Measurements from ENCODE around the gene RAPGEF2. TPM values are rescaled to one million over a fixed set of nuclear protein-coding genes. Genes with fewer than 3 reads are reported as not detected.

RAPGEF2 gene
- total RNA-seq, 1 experiment from 2014 or later = 26.3 TPM

- no peak overlapping the region for H3K4me3 Mint-ChIP-seq (ENCODE audit: unreplicated experiment)
- intact Hi-C loops (cut with micrococcal nuclease) = no loop called here
- no peaks in the 10 kb centered on the region for H3K9me3 Mint-ChIP-seq (ENCODE audit: unreplicated experiment)
- no TSS peak for BruUV-seq (replicated peaks)
- TF ChIP-seq CTCF (IDR thresholded peaks at IDR 0.05; ENCODE audit: unreplicated experiment) = no peak
- DNase-seq (ENCODE audit: unreplicated experiment) = no peak
- no peaks in the 10 kb centered on the region for H3K36me3 Mint-ChIP-seq (ENCODE audit: insufficient read depth, unreplicated experiment)
- H3K27me3 Mint-ChIP-seq (ENCODE audit: insufficient read depth, unreplicated experiment) = no peaks in the 10 kb centered on the region
- ChIA-PET CTCF (no interaction called here), POLR2A (no interaction called here)
- H3K4me1 Mint-ChIP-seq (ENCODE audit: insufficient read depth, unreplicated experiment) = no peaks in the 10 kb centered on the region
- no peak overlapping the region for H3K27ac Mint-ChIP-seq (ENCODE audit: low read depth, unreplicated experiment)
Observed at GRCh38 chr4:159096434-159096833, 6.4 kb upstream of the RAPGEF2 start.

- DNase-seq (ENCODE audit: unreplicated experiment) = no peak
- intact Hi-C loops (cut with micrococcal nuclease) = no loop called here
- H3K36me3 Mint-ChIP-seq (ENCODE audit: insufficient read depth, unreplicated experiment) = no peaks in the 10 kb centered on the region
- no peak for TF ChIP-seq CTCF (IDR thresholded peaks at IDR 0.05; ENCODE audit: unreplicated experiment)
- H3K27me3 Mint-ChIP-seq (ENCODE audit: insufficient read depth, unreplicated experiment) = no peaks in the 10 kb centered on the region
- no peak overlapping the region for H3K4me3 Mint-ChIP-seq (ENCODE audit: unreplicated experiment)
- no peaks in the 10 kb centered on the region for H3K9me3 Mint-ChIP-seq (ENCODE audit: unreplicated experiment)
- H3K27ac Mint-ChIP-seq (ENCODE audit: low read depth, unreplicated experiment) = no peak overlapping the region
- ChIA-PET POLR2A (no interaction called here), CTCF (no interaction called here)
- H3K4me1 Mint-ChIP-seq (ENCODE audit: insufficient read depth, unreplicated experiment) = peaks cover 2% of the 10 kb centered on the region
- no TSS peak for BruUV-seq (replicated peaks)
Observed at GRCh38 chr4:159097144-159097543, 5.7 kb upstream of the RAPGEF2 start.

GRCh38 chr4:159097785-159098184, 5.1 kb upstream of the RAPGEF2 start:
- DNase-seq (ENCODE audit: unreplicated experiment) = no peak

GRCh38 chr4:159098482-159099127, 4.3 kb upstream of the RAPGEF2 start:
- no TSS peak for BruUV-seq (replicated peaks)
- CTCF ChIA-PET = no interaction called here
- H3K27ac Mint-ChIP-seq (ENCODE audit: low read depth, unreplicated experiment) = no peak overlapping the region
- no peak for TF ChIP-seq CTCF (IDR thresholded peaks at IDR 0.05; ENCODE audit: unreplicated experiment)
- H3K27me3 Mint-ChIP-seq (ENCODE audit: insufficient read depth, unreplicated experiment) = no peaks in the 10 kb centered on the region
- intact Hi-C loops (cut with micrococcal nuclease) = no loop called here
- POLR2A ChIA-PET = interaction anchor here (0.7 to 1.1 kb wide), 2 partner anchors 9 to 257 kb away, joined by 3 read pairs; no protein-coding TSS in a partner anchor
- H3K36me3 Mint-ChIP-seq (ENCODE audit: insufficient read depth, unreplicated experiment) = no peaks in the 10 kb centered on the region
- no peak for DNase-seq (ENCODE audit: unreplicated experiment)
- peaks cover 5% of the 10 kb centered on the region for H3K4me1 Mint-ChIP-seq (ENCODE audit: insufficient read depth, unreplicated experiment)
- no peaks in the 10 kb centered on the region for H3K9me3 Mint-ChIP-seq (ENCODE audit: unreplicated experiment)
- no peak overlapping the region for H3K4me3 Mint-ChIP-seq (ENCODE audit: unreplicated experiment)

More at GRCh38 chr4:159097785-159098184, 5.1 kb upstream of the RAPGEF2 start:
- H3K36me3 Mint-ChIP-seq (ENCODE audit: insufficient read depth, unreplicated experiment) = no peaks in the 10 kb centered on the region
- H3K27ac Mint-ChIP-seq (ENCODE audit: low read depth, unreplicated experiment) = no peak overlapping the region
- no peaks in the 10 kb centered on the region for H3K9me3 Mint-ChIP-seq (ENCODE audit: unreplicated experiment)
- no peak overlapping the region for H3K4me3 Mint-ChIP-seq (ENCODE audit: unreplicated experiment)
- no peak for TF ChIP-seq CTCF (IDR thresholded peaks at IDR 0.05; ENCODE audit: unreplicated experiment)
- CTCF ChIA-PET = interaction anchor here (0.7 kb wide), 1 partner anchor 23 kb away, joined by 4 read pairs; no protein-coding TSS in a partner anchor
- POLR2A ChIA-PET = interaction anchor here (0.7 to 1.1 kb wide), 2 partner anchors 8 to 256 kb away, joined by 3 read pairs; no protein-coding TSS in a partner anchor
- H3K27me3 Mint-ChIP-seq (ENCODE audit: insufficient read depth, unreplicated experiment) = no peaks in the 10 kb centered on the region
- peaks cover 5% of the 10 kb centered on the region for H3K4me1 Mint-ChIP-seq (ENCODE audit: insufficient read depth, unreplicated experiment)
- BruUV-seq (replicated peaks) = no TSS peak
- intact Hi-C loops (cut with micrococcal nuclease) = no loop called here

Measured in MCF 10A (cell line).